Tibial artery (tissue), 4 donors: ENCODE data around the gene TBC1D4.
A peak's percentile ranks its signal among the peaks of the same experiment; 100 is the strongest.

ENCODE experiments used
- DNase-seq, 2 donors: peaks; one replicate each; pipeline ENCODE4 v3.0.0-alpha.2; 2019
- H3K27ac ChIP-seq, 2 donors: fragments of 200-600 bp; sonication (generic) in 1 of 2; 1 replicate in 1 of 2; 2 replicates in 1 of 2; pipeline ENCODE4 v1.5.1; 2018 to 2019; ENCODE audit warnings: mild to moderate bottlenecking in 1 of 2
- H3K27me3 ChIP-seq, 2 donors: fragments of 200-600 bp; sonication (generic) in 1 of 2; one replicate each; pipeline versions ENCODE4 v1.5.1 to v1.6.0; 2016 to 2019
- H3K36me3 ChIP-seq, 3 donors: fragments of 200-600 bp; sonication (generic) in 2 of 3; one replicate each; pipeline ENCODE4 v1.5.1; 2016 to 2019; ENCODE audit warnings: mild to moderate bottlenecking in 2 of 3
- H3K4me1 ChIP-seq, 4 donors: fragments of 200-600 bp; sonication (generic) in 2 of 4; 1 replicate in 3 of 4; 2 replicates in 1 of 4; pipeline ENCODE4 v1.5.1; 2016 to 2019
- H3K4me3 ChIP-seq, 2 donors: fragments of 200-600 bp; sonication (generic) in 1 of 2; 1 replicate in 1 of 2; 2 replicates in 1 of 2; pipeline ENCODE4 v1.5.1; 2018 to 2019; ENCODE audit warnings: mild to moderate bottlenecking in 2 of 2
- H3K9me3 ChIP-seq, 3 donors: fragments of 200-600 bp; sonication (generic) in 1 of 3; one replicate each; pipeline ENCODE4 v1.5.1; 2016 to 2019
- intact Hi-C: fragments of 100-400 bp; cut with DNase I; formaldehyde crosslinking; loops from one replicate; pipeline ENCODE4 v1.15.0; 2023; ENCODE audit warnings: low total_unique reads
- TF ChIP-seq, protein P1 (sequence below), 2 experiments: fragments of 200-600 bp in 1 of 2; fragments of 450-650 bp in 1 of 2; IDR thresholded peaks; one replicate each; pipeline ENCODE4 v1.5.1; 2017 to 2019; ENCODE audit warnings: antibody characterized with exemption in 2 of 2, mild to moderate bottlenecking in 1 of 2, moderate library complexity in 1 of 2

Gene TBC1D4

GRCh38 chr13:75416327-75417011 is 65.5 kb downstream of the TBC1D4 start:
- TF ChIP-seq, protein P1, sequence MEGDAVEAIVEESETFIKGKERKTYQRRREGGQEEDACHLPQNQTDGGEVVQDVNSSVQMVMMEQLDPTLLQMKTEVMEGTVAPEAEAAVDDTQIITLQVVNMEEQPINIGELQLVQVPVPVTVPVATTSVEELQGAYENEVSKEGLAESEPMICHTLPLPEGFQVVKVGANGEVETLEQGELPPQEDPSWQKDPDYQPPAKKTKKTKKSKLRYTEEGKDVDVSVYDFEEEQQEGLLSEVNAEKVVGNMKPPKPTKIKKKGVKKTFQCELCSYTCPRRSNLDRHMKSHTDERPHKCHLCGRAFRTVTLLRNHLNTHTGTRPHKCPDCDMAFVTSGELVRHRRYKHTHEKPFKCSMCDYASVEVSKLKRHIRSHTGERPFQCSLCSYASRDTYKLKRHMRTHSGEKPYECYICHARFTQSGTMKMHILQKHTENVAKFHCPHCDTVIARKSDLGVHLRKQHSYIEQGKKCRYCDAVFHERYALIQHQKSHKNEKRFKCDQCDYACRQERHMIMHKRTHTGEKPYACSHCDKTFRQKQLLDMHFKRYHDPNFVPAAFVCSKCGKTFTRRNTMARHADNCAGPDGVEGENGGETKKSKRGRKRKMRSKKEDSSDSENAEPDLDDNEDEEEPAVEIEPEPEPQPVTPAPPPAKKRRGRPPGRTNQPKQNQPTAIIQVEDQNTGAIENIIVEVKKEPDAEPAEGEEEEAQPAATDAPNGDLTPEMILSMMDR (IDR thresholded peaks at IDR 0.05), result no peak
- no peak overlapping the region for H3K27ac ChIP-seq
- H3K36me3 ChIP-seq, result no peaks in the 10 kb centered on the region
- intact Hi-C loops, result no loop called here
- H3K4me3 ChIP-seq, result no peak overlapping the region
- H3K27me3 ChIP-seq, result no peaks in the 10 kb centered on the region
- no peaks in the 10 kb centered on the region for H3K9me3 ChIP-seq
- peaks cover 0 to 40% (median 22%) of the 10 kb centered on the region in 4 donors for H3K4me1 ChIP-seq
- no peak for DNase-seq

- H3K36me3 ChIP-seq, result no peaks in the 10 kb centered on the region
- no peaks in the 10 kb centered on the region for H3K9me3 ChIP-seq
- no peaks in the 10 kb centered on the region for H3K27me3 ChIP-seq
- peak overlapping the region in 1 of 2 donors; percentile 4 for H3K27ac ChIP-seq
- intact Hi-C loops, result no loop called here
- peaks cover 0 to 40% (median 22%) of the 10 kb centered on the region in 4 donors for H3K4me1 ChIP-seq
- TF ChIP-seq, protein P1 (IDR thresholded peaks at IDR 0.05), result no peak
- no peak overlapping the region for H3K4me3 ChIP-seq
- no peak for DNase-seq
Measured at GRCh38 chr13:75415694-75416093, 66.3 kb downstream of the TBC1D4 start.

DNA sequence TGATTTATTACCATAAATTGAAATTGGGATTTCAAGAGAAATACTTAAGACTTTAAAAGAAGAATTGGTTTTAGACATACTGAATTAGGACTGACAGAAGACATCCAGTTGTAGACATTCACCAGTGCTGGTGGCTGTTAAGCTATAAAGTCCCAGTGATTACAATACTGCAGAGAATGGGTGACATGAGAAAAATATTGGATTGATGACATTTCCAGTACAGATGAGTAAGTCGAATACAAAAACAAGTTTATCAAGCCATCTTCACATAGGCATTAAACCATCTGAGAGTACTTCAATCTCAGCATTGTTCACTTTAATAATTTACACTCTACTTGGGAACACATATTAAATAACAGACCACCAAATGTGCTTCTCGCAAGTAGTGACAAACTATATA is 66.8 kb downstream of the TBC1D4 start:
- Histone ChIP-seq H3K9me3 (no peaks in the 10 kb centered on the region), H3K4me3 (no peak overlapping the region), H3K27me3 (no peaks in the 10 kb centered on the region), H3K36me3 (no peaks in the 10 kb centered on the region), H3K27ac (no peak overlapping the region), H3K4me1 (peaks cover 0 to 40% (median 22%) of the 10 kb centered on the region in 4 donors)
- DNase-seq, result no peak
- TF ChIP-seq, protein P1 (IDR thresholded peaks at IDR 0.05), result no peak
- intact Hi-C loops, result no loop called here

DNA sequence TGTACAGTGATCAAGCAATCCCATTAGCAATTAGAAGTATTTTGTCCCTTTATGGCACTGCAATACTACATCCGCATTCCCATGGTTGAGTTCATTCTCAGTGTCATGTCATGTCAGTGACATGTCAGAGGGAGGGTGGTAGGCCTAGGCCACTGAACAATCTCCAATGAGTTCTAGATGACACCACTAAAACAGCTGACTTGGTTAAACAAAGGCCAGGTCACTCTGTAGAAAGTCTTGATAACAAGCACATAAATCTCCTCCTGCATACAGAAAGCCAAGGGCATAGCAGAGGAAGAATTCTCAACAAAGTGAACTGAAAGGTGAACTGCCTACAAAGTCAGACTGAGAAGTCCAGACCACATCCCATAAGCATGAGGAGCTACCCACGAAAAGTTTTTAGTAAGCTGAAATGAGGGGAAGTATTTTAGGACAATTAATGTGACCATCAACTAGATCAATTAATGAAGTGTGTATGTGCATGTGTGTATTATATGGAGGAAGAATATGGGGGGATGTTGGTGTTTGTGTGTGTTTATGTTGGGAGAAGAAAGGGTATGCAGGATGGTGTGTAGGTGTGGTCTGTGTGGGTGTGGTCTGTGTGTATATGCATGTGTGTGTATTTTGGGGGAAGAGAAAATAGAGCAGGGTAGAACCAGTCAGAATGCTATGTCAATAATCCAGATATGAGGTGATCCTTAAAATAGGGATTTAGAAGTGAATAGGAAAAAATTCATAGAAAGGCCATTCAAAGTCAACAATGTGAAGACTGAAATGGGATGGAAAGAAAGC is 67.7 kb downstream of the TBC1D4 start:
- H3K27me3 ChIP-seq, result no peaks in the 10 kb centered on the region
- H3K36me3 ChIP-seq, result no peaks in the 10 kb centered on the region
- TF ChIP-seq, protein P1 (IDR thresholded peaks at IDR 0.05), result no peak
- no peak overlapping the region for H3K4me3 ChIP-seq
- DNase-seq, result no peak
- peaks cover 0 to 30% (median 22%) of the 10 kb centered on the region in 4 donors for H3K4me1 ChIP-seq
- H3K27ac ChIP-seq, result no peak overlapping the region
- intact Hi-C loops, result no loop called here
- no peaks in the 10 kb centered on the region for H3K9me3 ChIP-seq

DNA sequence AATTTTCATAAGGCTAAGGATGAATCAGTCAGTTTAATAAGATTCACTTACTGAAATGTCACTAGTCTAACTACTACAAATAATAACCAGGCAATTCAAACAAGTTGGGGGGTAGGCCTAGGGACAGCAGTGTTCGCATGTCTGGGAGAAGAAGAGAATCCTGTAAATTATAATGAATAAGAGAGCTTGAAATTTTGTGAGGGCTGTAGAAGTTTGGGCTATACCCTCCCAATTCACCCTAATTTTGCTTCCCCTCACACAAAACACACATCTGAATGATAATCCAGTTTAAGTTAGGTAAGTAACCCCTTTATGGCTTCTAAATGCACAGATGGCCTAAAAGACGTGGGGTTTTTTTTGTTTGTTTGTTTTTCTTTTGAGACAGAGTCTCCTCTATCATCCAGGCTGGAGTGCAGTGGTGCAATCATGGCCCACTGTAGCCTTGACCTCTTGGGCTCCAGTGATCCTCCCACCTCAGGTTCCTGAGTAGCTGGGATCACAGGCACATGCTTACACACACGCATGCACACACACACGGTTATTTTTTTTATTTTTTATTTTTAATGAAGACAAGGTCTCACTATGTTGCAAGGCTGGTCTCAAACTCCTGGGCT is 69.9 kb downstream of the TBC1D4 start:
- H3K36me3 ChIP-seq, result no peaks in the 10 kb centered on the region
- TF ChIP-seq, protein P1 (IDR thresholded peaks at IDR 0.05), result no peak
- DNase-seq, result no peak
- no peaks in the 10 kb centered on the region for H3K27me3 ChIP-seq
- H3K27ac ChIP-seq, result no peak overlapping the region
- H3K4me1 ChIP-seq, result peaks cover 0 to 18% (median 15%) of the 10 kb centered on the region in 4 donors
- no peaks in the 10 kb centered on the region for H3K9me3 ChIP-seq
- intact Hi-C loops, result no loop called here
- H3K4me3 ChIP-seq, result no peak overlapping the region
